HCT116 (cell line): ENCODE data around the gene CENPL. TPM values are rescaled to one million over a fixed set of nuclear protein-coding genes. Genes with fewer than 3 reads are reported as not detected.

Source experiments
- ATAC-seq: fragments of 200-7000 bp; cut with Tn5 transposase; 2 replicates; pipeline ENCODE4 v1.9.1; 2020; ENCODE audit warnings: mild to moderate bottlenecking, moderate library complexity
- BruUV-seq: library from RNA; stranded (reverse); fragments of 400-500 nt; replicated peaks from 2 replicates; lab custom pipeline; 2021; lab: Mats Ljungman, UMichigan
- CTCF ChIA-PET: fragments of 300-600 bp; sonication (Branson Sonifier 250); formaldehyde crosslinking; loops from one replicate; lab custom pipeline; 2021; ENCODE audit warnings: antibody characterized with exemption; lab: Charles Lee
- POLR2A ChIA-PET: fragments of 300-600, 350-600 bp; sonication (Branson Sonifier 250); formaldehyde crosslinking; loops from one replicate; lab custom pipeline; 2021; ENCODE audit warnings: antibody characterized with exemption; lab: Charles Lee
- RAD21 ChIA-PET, 2 experiments: fragments of 300-600 bp; sonication (Branson Sonifier 250); formaldehyde crosslinking; loops; one replicate each; lab custom pipeline; 2023; ENCODE audit warnings: low total read pairs in 2 of 2; ENCODE audit not compliant: uncharacterized antibody in 2 of 2, unreplicated experiment in 2 of 2, low non-redundant PET in 1 of 2; lab: Charles Lee
- DNase-seq: peaks from one replicate; pipeline ENCODE4 v3.0.0-alpha.2; 2010; ENCODE audit warnings: low read depth, low spot score
- H2AFZ ChIP-seq: fragments of 200-600 bp; shearing (Covaris generic), sonication (generic); 2 replicates; pipeline ENCODE4 v1.6.1; 2017; ENCODE audit warnings: low read depth, mixed run types, mixed read lengths, antibody characterized with exemption, low read length; ENCODE audit not compliant: poor library complexity, severe bottlenecking
- H3K27ac ChIP-seq: 2 replicates; pipeline ENCODE4 v1.5.1; 2012; ENCODE audit warnings: low read depth, low read length
- H3K27me3 ChIP-seq: fragments of 200-600 bp; sonication (generic); 2 replicates; pipeline ENCODE4 v1.6.1; 2016; ENCODE audit warnings: mixed run types, low read length, mixed read lengths; ENCODE audit not compliant: insufficient read depth
- H3K36me3 ChIP-seq, 2 experiments: fragments of 200-500 bp in 1 of 2; fragments of 200-600 bp in 1 of 2; sonication (Bioruptor generic) in 1 of 2; sonication (generic) in 1 of 2; 2 replicates each; pipeline versions ENCODE4 v1.5.1 to v1.6.1; 2014 to 2016; ENCODE audit warnings: low read length in 2 of 2, inconsistent platforms in 1 of 2, mixed read lengths in 1 of 2, mixed run types in 1 of 2; ENCODE audit not compliant: insufficient read depth in 2 of 2, control insufficient read depth in 1 of 2
- H3K4me1 ChIP-seq, 2 experiments: fragments of 200-600 bp in 1 of 2; sonication (generic) in 1 of 2; 2 replicates each; pipeline versions ENCODE4 v1.5.1 to v1.6.1; 2012 to 2017; ENCODE audit warnings: low read length in 2 of 2, inconsistent platforms in 1 of 2, mild to moderate bottlenecking in 1 of 2, mixed read lengths in 1 of 2, mixed run types in 1 of 2, moderate library complexity in 1 of 2; ENCODE audit not compliant: insufficient read depth in 2 of 2, control insufficient read depth in 1 of 2
- H3K4me2 ChIP-seq: fragments of 200-600 bp; sonication (generic); 2 replicates; pipeline ENCODE4 v1.6.1; 2017; ENCODE audit warnings: mixed run types, low read length, mixed read lengths
- H3K4me3 ChIP-seq, 2 experiments: fragments of 200-600 bp in 1 of 2; sonication (generic) in 1 of 2; replicated peaks in 1 of 2; 2 replicates each; pipeline ENCODE4 v1.5.1; 2011 to 2016; ENCODE audit warnings: low read length in 2 of 2, control low read depth in 1 of 2, low read depth in 1 of 2, mild to moderate bottlenecking in 1 of 2, mixed read lengths in 1 of 2, mixed run types in 1 of 2
- H3K79me2 ChIP-seq: fragments of 200-600 bp; sonication (generic); 2 replicates; pipeline ENCODE4 v1.6.1; 2017; ENCODE audit warnings: mild to moderate bottlenecking, mixed run types, low read length, moderate library complexity, mixed read lengths; ENCODE audit not compliant: insufficient read depth
- H3K9ac ChIP-seq: fragments of 200-600 bp; sonication (generic); 2 replicates; pipeline ENCODE4 v1.6.1; 2016; ENCODE audit warnings: low read length, mixed read lengths
- H3K9me2 ChIP-seq: fragments of 200-600 bp; sonication (generic), shearing (Covaris generic); 2 replicates; pipeline ENCODE4 v1.6.1; 2017; ENCODE audit warnings: mixed run types, mild to moderate bottlenecking, moderate library complexity; ENCODE audit not compliant: insufficient read depth
- H3K9me3 ChIP-seq, 2 experiments: fragments of 200-500 bp in 1 of 2; fragments of 200-600 bp in 1 of 2; sonication (Bioruptor generic) in 1 of 2; sonication (generic) in 1 of 2; 2 replicates each; pipeline ENCODE4 v1.6.1; 2014 to 2017; ENCODE audit warnings: low read length in 2 of 2, mixed read lengths in 2 of 2, inconsistent platforms in 1 of 2, low read depth in 1 of 2, mild to moderate bottlenecking in 1 of 2, mixed run types in 1 of 2, moderate library complexity in 1 of 2; ENCODE audit not compliant: control insufficient read depth in 1 of 2, insufficient read depth in 1 of 2
- H4K20me1 ChIP-seq: fragments of 200-600 bp; sonication (generic), shearing (Covaris generic); 2 replicates; pipeline ENCODE4 v1.6.1; 2017; ENCODE audit warnings: mixed run types, mild to moderate bottlenecking, moderate library complexity; ENCODE audit not compliant: insufficient read depth
- CBX3 ChIP-seq: IDR thresholded peaks from 2 replicates; pipeline ENCODE4 v1.6.1; 2012; ENCODE audit warnings: low read depth
- CEBPB ChIP-seq: IDR thresholded peaks from 2 replicates; pipeline ENCODE4 v1.6.1; 2012; ENCODE audit warnings: low read depth
- ELF1 ChIP-seq: IDR thresholded peaks from 2 replicates; pipeline ENCODE4 v1.6.1; 2012; ENCODE audit warnings: low read depth, borderline replicate concordance
- FOSL1 ChIP-seq: IDR thresholded peaks from 2 replicates; pipeline ENCODE4 v1.6.1; 2012; ENCODE audit warnings: low read depth
- JUND ChIP-seq: IDR thresholded peaks from 2 replicates; pipeline ENCODE4 v1.6.1; 2012
- SP1 ChIP-seq: IDR thresholded peaks from 2 replicates; pipeline ENCODE4 v1.6.1; 2012; ENCODE audit warnings: low read depth
- SRF ChIP-seq: IDR thresholded peaks from 2 replicates; pipeline ENCODE4 v1.6.1; 2012; ENCODE audit warnings: low read depth
- TCF7L2 ChIP-seq: IDR thresholded peaks from 2 replicates; pipeline ENCODE4 v1.7.0; 2011; ENCODE audit warnings: borderline replicate concordance, inconsistent platforms; ENCODE audit not compliant: insufficient read depth, insufficient read length; ENCODE audit errors: extremely low read depth
- YY1 ChIP-seq: IDR thresholded peaks from 2 replicates; pipeline ENCODE4 v1.6.1; 2011; ENCODE audit warnings: low read length, low read depth, moderate library complexity, mild to moderate bottlenecking; ENCODE audit not compliant: insufficient replicate concordance; ENCODE audit errors: extremely low read depth
- ZBTB33 ChIP-seq: IDR thresholded peaks from 2 replicates; pipeline ENCODE4 v1.6.1; 2011; ENCODE audit warnings: mild to moderate bottlenecking, low read length, moderate library complexity; ENCODE audit not compliant: insufficient replicate concordance; ENCODE audit errors: extremely low read depth
- ZFX ChIP-seq: fragments of 450-650 bp; IDR thresholded peaks from 2 replicates; pipeline ENCODE4 v1.6.1; 2017
- intact Hi-C: fragments of 100-400 bp; cut with micrococcal nuclease; formaldehyde crosslinking; loops from 2 replicates; pipeline ENCODE4 v1.10.0; 2022
- total RNA-seq: library from RNA; stranded (reverse); gene quantifications from one replicate; pipeline ENCODE4 v1.2.1, GENCODE V29; 2021; ENCODE audit not compliant: unreplicated experiment
- TF ChIP-seq, protein P1 (sequence below): IDR thresholded peaks from 2 replicates; pipeline ENCODE4 v1.6.1; 2012
- TF ChIP-seq, protein P2 (sequence below), 3 experiments: fragments of 200-600 bp in 1 of 3; sonication (generic) in 1 of 3; IDR thresholded peaks in 2 of 3; conservative IDR thresholded peaks in 1 of 3; 2 replicates each; pipeline ENCODE4 v1.5.1; 2012 to 2017; ENCODE audit warnings: low read depth in 2 of 3, low read length in 2 of 3, antibody characterized with exemption in 1 of 3, borderline replicate concordance in 1 of 3, control low read depth in 1 of 3, mild to moderate bottlenecking in 1 of 3, mixed read lengths in 1 of 3, mixed run types in 1 of 3, moderate library complexity in 1 of 3; ENCODE audit not compliant: insufficient read depth in 1 of 3

The CENPL gene
- total RNA-seq, 1 experiment from 2014 or later, result 20.3 TPM

GRCh38 chr1:173857363-173857917 is 32.8 kb upstream of the CENPL start:
- H2AFZ ChIP-seq, result no peak overlapping the region
- no peak for ATAC-seq
- DNase-seq, result no peak
- H3K4me3 ChIP-seq, result no peak overlapping the region
- H3K4me2 ChIP-seq, result no peak overlapping the region
- H3K36me3 ChIP-seq, result peaks cover 3 to 14% of the 10 kb centered on the region in 2 experiments; a peak in 2 of 4 replicates
- no peak overlapping the region for H3K9ac ChIP-seq
- intact Hi-C loops, result no loop called here
- H3K27ac ChIP-seq, result no peak overlapping the region
- no peaks in the 10 kb centered on the region for H3K9me2 ChIP-seq
- no peaks in the 10 kb centered on the region; the same call in 1 of the 2 replicates for H4K20me1 ChIP-seq
- TF ChIP-seq SP1 (no peak), ZBTB33 (no peak)
- TF ChIP-seq, protein P1, sequence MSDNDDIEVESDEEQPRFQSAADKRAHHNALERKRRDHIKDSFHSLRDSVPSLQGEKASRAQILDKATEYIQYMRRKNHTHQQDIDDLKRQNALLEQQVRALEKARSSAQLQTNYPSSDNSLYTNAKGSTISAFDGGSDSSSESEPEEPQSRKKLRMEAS, result no peak
- no peaks in the 10 kb centered on the region for H3K9me3 ChIP-seq
- no peaks in the 10 kb centered on the region for H3K79me2 ChIP-seq
- no peaks in the 10 kb centered on the region for H3K27me3 ChIP-seq
- CTCF ChIA-PET, result no interaction called here
- POLR2A ChIA-PET, result interaction anchor here (0.7 to 1.6 kb wide), 2 partner anchors 10 to 11 kb away, joined by 3 to 6 read pairs; partner anchors contain the start of genes GAS5 and ZBTB37
- H3K4me1 ChIP-seq, result no peaks in the 10 kb centered on the region
- RAD21 ChIA-PET, result no interaction called here
- BruUV-seq, result no TSS peak

- H3K9me2 ChIP-seq, result no peaks in the 10 kb centered on the region
- ChIA-PET CTCF (no interaction called here), RAD21 (no interaction called here), POLR2A (interaction anchor here (0.7 to 1.6 kb wide), 2 partner anchors 10 to 11 kb away, joined by 3 to 6 read pairs; partner anchors contain the start of genes GAS5 and ZBTB37)
- no peaks in the 10 kb centered on the region; the same call in 1 of the 2 replicates for H4K20me1 ChIP-seq
- no peak for ATAC-seq
- no TSS peak for BruUV-seq
- no peak overlapping the region for H3K4me2 ChIP-seq
- no peaks in the 10 kb centered on the region for H3K4me1 ChIP-seq
- no peaks in the 10 kb centered on the region for H3K9me3 ChIP-seq
- no peaks in the 10 kb centered on the region for H3K79me2 ChIP-seq
- intact Hi-C loops, result no loop called here
- H3K36me3 ChIP-seq, result peaks cover 3 to 14% of the 10 kb centered on the region in 2 experiments; a peak in 2 of 4 replicates
- H3K27me3 ChIP-seq, result no peaks in the 10 kb centered on the region
- H3K9ac ChIP-seq, result no peak overlapping the region
- H3K27ac ChIP-seq, result no peak overlapping the region
- H3K4me3 ChIP-seq, result no peak overlapping the region
- no peak for DNase-seq
- H2AFZ ChIP-seq, result no peak overlapping the region
- TF ChIP-seq CEBPB (no peak), TCF7L2 (no peak), JUND (no peak), YY1 (no peak), ELF1 (no peak), ZBTB33 (no peak), SRF (no peak), CBX3 (no peak), ZFX (no peak), FOSL1 (no peak)
- TF ChIP-seq, protein P1, result no peak
- TF ChIP-seq, protein P2, sequence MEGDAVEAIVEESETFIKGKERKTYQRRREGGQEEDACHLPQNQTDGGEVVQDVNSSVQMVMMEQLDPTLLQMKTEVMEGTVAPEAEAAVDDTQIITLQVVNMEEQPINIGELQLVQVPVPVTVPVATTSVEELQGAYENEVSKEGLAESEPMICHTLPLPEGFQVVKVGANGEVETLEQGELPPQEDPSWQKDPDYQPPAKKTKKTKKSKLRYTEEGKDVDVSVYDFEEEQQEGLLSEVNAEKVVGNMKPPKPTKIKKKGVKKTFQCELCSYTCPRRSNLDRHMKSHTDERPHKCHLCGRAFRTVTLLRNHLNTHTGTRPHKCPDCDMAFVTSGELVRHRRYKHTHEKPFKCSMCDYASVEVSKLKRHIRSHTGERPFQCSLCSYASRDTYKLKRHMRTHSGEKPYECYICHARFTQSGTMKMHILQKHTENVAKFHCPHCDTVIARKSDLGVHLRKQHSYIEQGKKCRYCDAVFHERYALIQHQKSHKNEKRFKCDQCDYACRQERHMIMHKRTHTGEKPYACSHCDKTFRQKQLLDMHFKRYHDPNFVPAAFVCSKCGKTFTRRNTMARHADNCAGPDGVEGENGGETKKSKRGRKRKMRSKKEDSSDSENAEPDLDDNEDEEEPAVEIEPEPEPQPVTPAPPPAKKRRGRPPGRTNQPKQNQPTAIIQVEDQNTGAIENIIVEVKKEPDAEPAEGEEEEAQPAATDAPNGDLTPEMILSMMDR (IDR thresholded peaks at IDR 0.05 in 2 of 3, conservative IDR thresholded peaks at IDR 0.05 in 1 of 3; ENCODE audit: borderline replicate concordance in 1 of 3, insufficient read depth in 1 of 3, low read depth in 2 of 3, low read length in 2 of 3), result no peak
Observed at GRCh38 chr1:173856903-173857302, 32.2 kb upstream of the CENPL start.
